H1 (cell line): ENCODE results near the gene DOP1A. TPM values are rescaled to one million over a fixed set of nuclear protein-coding genes. Genes with fewer than 3 reads are reported as not detected.

Source experiments
- CREB1 ChIP-seq: IDR thresholded peaks from 2 replicates; pipeline ENCODE4 v1.6.1; 2012; ENCODE audit warnings: inconsistent platforms
- POU5F1 ChIP-seq: IDR thresholded peaks from 2 replicates; pipeline ENCODE4 v1.6.1; 2011; ENCODE audit warnings: low read depth, mild to moderate bottlenecking, low read length, moderate library complexity
- SUZ12 ChIP-seq: fragments of 200-600 bp; sonication (generic); IDR thresholded peaks from 2 replicates; pipeline ENCODE4 v1.6.1; 2012; ENCODE audit warnings: mild to moderate bottlenecking, inconsistent platforms, low read length, moderate library complexity, mixed read lengths
- polyA plus RNA-seq, 7 experiments: library from polyadenylated mRNA; depleted of rRNA in 3 of 7; stranded (reverse) in 5 of 7; unstranded in 2 of 7; fragments of >200 nt in 5 of 7; fragments of 200-250 nt in 2 of 7; gene quantifications; 1 replicate in 5 of 7; 2 replicates in 1 of 7; 4 replicates in 1 of 7; pipeline versions ENCODE4 v1.2.1 to v1.2.3, GENCODE V29; 2011 to 2013; ENCODE audit warnings: missing spikeins in 2 of 7, mixed read lengths in 2 of 7
- total RNA-seq: library from RNA; stranded (reverse); fragmentation: NEBNext Ultra II Directional; extraction: Animal tissue kit (Norgen Biotek cat#: 25700); gene quantifications from 2 replicates; pipeline ENCODE4 v1.2.1, GENCODE V29; 2021

DOP1A gene
- total and polyA plus RNA-seq, 2 of the 8 experiments (the other 6 are each of a cell fraction or from before 2014, with no cell fraction given), result 7.5 to 14.7 TPM

DNA sequence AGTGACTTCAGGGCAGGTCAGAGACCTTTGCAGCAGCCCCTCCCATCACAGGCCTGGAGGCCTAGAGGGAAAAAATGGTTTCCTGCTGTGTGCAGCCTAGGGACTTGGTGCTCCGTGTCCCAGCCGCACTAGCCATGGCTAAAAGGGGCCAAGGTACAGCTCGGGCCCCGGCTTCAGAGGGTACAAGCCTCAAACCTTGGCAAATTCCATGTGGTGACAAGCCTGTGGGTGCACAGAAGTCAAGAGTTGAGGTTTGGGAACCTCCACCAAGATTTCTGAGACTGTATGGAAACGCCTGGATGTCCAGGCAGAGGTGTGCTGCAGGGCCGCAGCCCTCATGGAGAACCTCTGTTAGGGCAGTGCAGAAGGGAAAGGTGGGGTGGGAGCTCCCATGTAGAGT lies 35.8 kb upstream of the DOP1A start (continued):
- no peak for TF ChIP-seq CREB1
- TF ChIP-seq SUZ12, result no peak
- TF ChIP-seq POU5F1, result no peak
